Karpas-422 (cell line): ENCODE measurements around the gene THTPA. TPM values are rescaled to one million over a fixed set of nuclear protein-coding genes. Genes with fewer than 3 reads are reported as not detected.
"Not testable (repeated sequence)": the region's sequence is repeated elsewhere in the genome, so short reads cannot be mapped to it uniquely, and the experiment has no call there.

Experiments
- DNase-seq: peaks from one replicate; pipeline ENCODE4 v3.0.0-alpha.2; 2015
- H2AFZ ChIP-seq: fragments of 200-600 bp; sonication (generic); 2 replicates; pipeline ENCODE4 v1.6.1; 2014; ENCODE audit warnings: antibody characterized with exemption, low read length, mixed read lengths
- H3K27ac ChIP-seq: fragments of 200-600 bp; sonication (generic); 2 replicates; pipeline ENCODE4 v1.5.1; 2014; ENCODE audit warnings: mild to moderate bottlenecking, low read length, moderate library complexity
- H3K27me3 ChIP-seq: fragments of 200-600 bp; sonication (generic); 2 replicates; pipeline ENCODE4 v1.6.1; 2014; ENCODE audit warnings: low read length, mixed read lengths
- H3K36me3 ChIP-seq: fragments of 200-600 bp; sonication (generic); 2 replicates; pipeline ENCODE4 v1.6.1; 2014; ENCODE audit warnings: low read length, mixed read lengths; ENCODE audit not compliant: insufficient read depth
- H3K4me1 ChIP-seq: fragments of 200-600 bp; sonication (generic); 2 replicates; pipeline ENCODE4 v1.6.1; 2014; ENCODE audit warnings: mild to moderate bottlenecking, low read length, mixed read lengths
- H3K4me2 ChIP-seq: fragments of 200-600 bp; sonication (generic); 2 replicates; pipeline ENCODE4 v1.6.1; 2014; ENCODE audit warnings: low read length, low read depth, mild to moderate bottlenecking; ENCODE audit not compliant: poor library complexity, severe bottlenecking
- H3K4me3 ChIP-seq: fragments of 200-600 bp; sonication (generic); 2 replicates; pipeline ENCODE4 v1.5.1; 2014; ENCODE audit warnings: mild to moderate bottlenecking, antibody characterized with exemption, low read length, mixed read lengths
- H3K79me2 ChIP-seq: fragments of 200-600 bp; sonication (generic); 2 replicates; pipeline ENCODE4 v1.6.1; 2014; ENCODE audit warnings: mild to moderate bottlenecking, low read length, mixed read lengths
- H3K9ac ChIP-seq: fragments of 200-600 bp; sonication (generic); 2 replicates; pipeline ENCODE4 v1.6.0; 2014; ENCODE audit warnings: low read length
- H3K9me2 ChIP-seq: fragments of 200-600 bp; sonication (generic), shearing (Covaris generic); replicated peaks from 2 replicates; pipeline ENCODE4 v1.6.0; 2014; ENCODE audit warnings: mild to moderate bottlenecking, low read length, moderate library complexity; ENCODE audit not compliant: insufficient read depth
- H3K9me3 ChIP-seq: fragments of 300-700, 200-600 bp; sonication (generic); 2 replicates; pipeline ENCODE4 v1.6.1; 2014; ENCODE audit warnings: low read length, mixed read lengths
- H4K20me1 ChIP-seq: fragments of 200-600 bp; sonication (generic); 2 replicates; pipeline ENCODE4 v1.6.1; 2014; ENCODE audit warnings: mild to moderate bottlenecking, antibody characterized with exemption, low read length, low read depth; ENCODE audit not compliant: insufficient read depth
- total RNA-seq: library from RNA; depleted of rRNA; stranded (reverse); fragments of >200 nt; shearing (Covaris generic); gene quantifications from 2 replicates; pipeline ENCODE4 v1.2.3, GENCODE V29; 2014; ENCODE audit warnings: low replicate concordance

The THTPA gene
- total RNA-seq, 1 experiment from 2014 or later: 16.2 TPM

DNA sequence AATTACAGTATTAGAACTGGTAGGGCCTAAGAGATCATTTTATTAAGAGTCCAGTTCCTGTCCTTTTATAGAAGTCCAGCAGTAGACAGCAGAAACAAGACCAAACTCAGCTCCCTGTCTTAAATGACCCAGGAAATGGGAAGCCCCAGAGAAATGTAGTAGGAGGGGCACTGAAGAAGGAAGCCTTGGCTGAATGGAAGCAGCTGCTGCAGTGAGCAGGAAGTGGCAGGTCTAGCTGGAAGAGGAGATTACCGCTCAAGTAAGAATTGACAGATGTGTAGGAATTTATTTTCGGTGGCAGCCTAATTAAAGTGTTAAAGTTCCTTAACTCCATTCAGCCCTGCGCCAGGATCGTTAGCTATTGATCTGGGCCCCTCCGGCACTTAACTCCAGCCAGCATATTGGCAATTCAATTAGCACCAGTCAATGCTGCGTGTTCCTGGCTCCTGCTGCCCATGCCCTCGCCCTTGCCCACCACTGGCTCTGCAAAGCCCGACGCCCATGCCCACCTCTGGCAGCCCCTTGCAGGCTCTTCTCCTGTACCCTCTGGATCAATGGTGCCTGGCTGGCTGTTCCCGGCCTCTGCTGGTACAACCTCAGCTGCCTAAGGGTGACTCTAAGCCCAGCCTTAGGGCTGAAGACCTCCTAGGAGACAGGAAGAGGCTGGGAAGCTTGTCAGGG lies 25.6 kb upstream of the THTPA start:
- H3K9me3 ChIP-seq: no peaks in the 10 kb centered on the region

DNA sequence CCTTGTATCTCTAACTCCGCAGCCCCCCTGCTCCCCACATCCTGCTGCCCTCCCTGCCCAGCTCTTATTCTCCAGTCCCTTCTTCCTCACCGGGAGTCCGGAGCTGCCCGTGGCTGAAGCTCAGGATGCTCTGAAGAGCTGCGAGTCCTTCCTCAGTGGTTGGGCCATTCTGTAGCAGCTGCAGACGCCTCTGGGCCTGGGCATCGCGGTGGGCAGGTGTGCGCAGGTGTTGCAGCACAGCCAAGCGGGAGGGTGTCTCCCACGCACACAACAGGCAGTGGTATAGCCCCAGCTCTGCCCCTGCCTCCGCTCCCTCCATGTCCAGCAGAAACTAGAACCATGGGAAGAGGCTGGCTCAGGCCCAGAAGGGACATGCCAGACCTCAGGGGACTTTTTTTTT lies 24.7 kb upstream of the THTPA start:
- Histone ChIP-seq H3K4me2 (no peak overlapping the region), H3K9me2 (no peaks in the 10 kb centered on the region), H3K4me3 (no peak overlapping the region), H3K9me3 (no peaks in the 10 kb centered on the region), H3K27ac (no peak overlapping the region), H3K9ac (no peak overlapping the region), H4K20me1 (no peaks in the 10 kb centered on the region), H3K4me1 (no peaks in the 10 kb centered on the region), H3K79me2 (no peaks in the 10 kb centered on the region), H3K27me3 (no peaks in the 10 kb centered on the region), H3K36me3 (no peaks in the 10 kb centered on the region), H2AFZ (no peak overlapping the region)
- no peak for DNase-seq

More for the DNA sequence above, 25.6 kb upstream of the THTPA start:
- Histone ChIP-seq H3K36me3 (no peaks in the 10 kb centered on the region), H3K4me3 (no peak overlapping the region), H3K79me2 (no peaks in the 10 kb centered on the region), H4K20me1 (no peaks in the 10 kb centered on the region), H3K4me1 (no peaks in the 10 kb centered on the region), H3K4me2 (no peak overlapping the region), H3K27me3 (no peaks in the 10 kb centered on the region), H3K9ac (no peak overlapping the region), H2AFZ (no peak overlapping the region), H3K27ac (no peak overlapping the region), H3K9me2 (no peaks in the 10 kb centered on the region)
- DNase-seq: no peak

DNA sequence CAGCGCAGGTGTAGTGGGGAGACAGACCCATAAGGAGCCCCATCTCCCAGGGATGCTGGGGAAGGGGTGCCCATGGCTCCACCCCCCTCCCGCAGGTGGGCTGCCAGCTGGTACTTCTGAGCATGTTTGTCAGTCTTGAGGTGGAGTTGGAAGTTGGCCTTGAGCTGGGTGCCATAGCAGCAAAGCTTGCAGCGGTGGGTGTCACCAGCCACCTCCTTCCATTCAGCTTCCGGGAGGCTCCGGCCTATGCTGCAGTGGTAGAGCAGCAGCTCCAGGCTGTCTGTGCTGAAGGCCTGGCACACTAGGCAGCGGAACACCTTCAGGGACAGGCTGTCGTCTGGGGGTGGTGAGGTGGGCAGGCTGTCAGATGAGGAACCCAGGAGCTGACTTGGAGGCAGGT lies 23.4 kb upstream of the THTPA start:
- no peaks in the 10 kb centered on the region for H3K9me3 ChIP-seq
- no peaks in the 10 kb centered on the region for H3K27me3 ChIP-seq
- no peaks in the 10 kb centered on the region for H3K79me2 ChIP-seq
- H3K4me1 ChIP-seq: peaks cover 6% of the 10 kb centered on the region
- no peak overlapping the region for H3K9ac ChIP-seq
- no peak overlapping the region for H2AFZ ChIP-seq
- no peak for DNase-seq
- no peak overlapping the region for H3K4me3 ChIP-seq
- no peaks in the 10 kb centered on the region for H3K36me3 ChIP-seq
- H3K4me2 ChIP-seq: no peak overlapping the region
- H3K9me2 ChIP-seq: no peaks in the 10 kb centered on the region
- H3K27ac ChIP-seq: no peak overlapping the region
- H4K20me1 ChIP-seq: no peaks in the 10 kb centered on the region

DNA sequence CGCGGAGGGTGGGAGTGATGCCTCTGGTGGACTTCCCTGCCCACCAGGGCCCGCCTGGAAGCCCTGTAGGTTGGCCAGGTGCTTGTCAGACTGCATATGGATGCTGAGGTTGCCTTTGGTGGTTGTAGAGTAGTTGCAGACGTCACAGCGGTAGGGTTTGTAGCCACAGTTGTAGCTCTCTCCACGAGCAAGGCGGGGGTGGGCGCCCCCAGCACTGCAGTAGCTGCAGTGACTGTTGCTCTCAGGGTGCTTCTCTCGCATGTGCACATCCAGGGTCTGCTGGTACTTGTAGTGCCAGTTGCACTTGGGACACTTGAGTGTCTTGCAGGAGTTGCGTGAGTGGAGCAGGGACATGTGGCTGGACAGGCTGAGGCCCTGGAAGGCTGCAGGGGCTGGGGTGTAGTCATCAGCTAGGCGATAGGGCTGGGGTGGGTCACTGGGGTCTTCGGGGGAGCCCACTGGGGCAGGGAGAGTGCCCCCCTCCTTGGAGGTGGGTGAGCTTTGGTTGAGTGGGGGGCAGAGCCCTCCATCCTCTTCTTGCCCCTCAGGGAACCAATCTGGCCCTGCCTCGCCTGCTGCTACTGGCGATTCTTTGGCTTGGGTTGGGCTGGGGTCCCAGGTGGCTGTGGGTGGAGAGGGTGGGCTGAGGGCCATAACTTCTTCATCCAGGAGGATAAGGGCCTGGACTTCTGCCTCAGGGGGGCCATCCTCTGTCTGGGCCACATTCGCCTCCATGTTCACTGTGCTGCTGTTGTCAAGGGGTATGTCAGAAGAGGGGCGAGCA lies 22.2 kb upstream of the THTPA start:
- Histone ChIP-seq H3K4me1 (peaks cover 18% of the 10 kb centered on the region), H3K9ac (no peak overlapping the region), H3K4me2 (no peak overlapping the region), H2AFZ (no peak overlapping the region), H3K9me2 (no peaks in the 10 kb centered on the region), H3K27me3 (no peaks in the 10 kb centered on the region), H3K9me3 (no peaks in the 10 kb centered on the region), H4K20me1 (no peaks in the 10 kb centered on the region), H3K4me3 (no peak overlapping the region), H3K36me3 (no peaks in the 10 kb centered on the region), H3K79me2 (no peaks in the 10 kb centered on the region), H3K27ac (no peak overlapping the region)
- DNase-seq: no peak

DNA sequence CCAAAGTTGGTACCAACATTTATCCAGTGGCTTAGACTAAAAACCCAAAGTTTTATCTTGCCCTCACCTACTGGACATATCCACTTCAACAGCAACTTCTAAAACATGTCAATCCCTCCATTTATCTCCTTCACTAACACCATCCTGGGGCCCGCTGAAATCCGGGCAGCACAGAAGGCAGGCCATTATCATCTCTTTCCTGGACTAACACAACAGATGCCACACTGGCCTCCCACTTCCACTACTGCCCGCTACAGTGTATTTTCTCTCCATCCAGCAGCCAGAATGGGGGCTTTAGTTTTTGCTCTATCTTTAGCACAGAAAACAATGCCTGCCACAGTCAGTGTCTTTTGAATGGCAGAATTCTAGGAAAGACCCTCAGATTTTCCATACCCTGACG lies 20.1 kb upstream of the THTPA start:
- no peaks in the 10 kb centered on the region for H3K36me3 ChIP-seq
- no peak overlapping the region for H3K9ac ChIP-seq

DNA sequence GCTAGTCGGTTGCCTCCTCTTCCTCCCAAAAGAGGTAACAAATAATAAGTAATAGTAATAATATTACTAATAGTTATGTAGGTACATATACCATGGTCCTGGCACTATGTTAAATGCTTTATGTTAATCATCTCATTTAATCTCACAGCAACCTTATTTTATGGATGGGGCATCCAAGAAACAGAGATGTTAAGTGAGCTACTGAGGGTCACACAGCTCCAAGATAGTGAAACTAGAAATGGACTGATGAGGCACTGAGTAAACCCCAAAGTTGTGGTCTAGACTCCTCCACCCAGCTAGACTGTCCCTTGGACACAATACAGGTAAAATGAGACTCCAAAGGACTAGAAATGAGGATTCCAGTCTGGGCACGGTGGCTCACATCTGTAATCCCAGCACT lies 19.6 kb upstream of the THTPA start:
- Histone ChIP-seq H3K4me1 (peaks cover 25% of the 10 kb centered on the region), H3K79me2 (no peaks in the 10 kb centered on the region), H3K36me3 (no peaks in the 10 kb centered on the region), H3K4me2 (no peak overlapping the region), H4K20me1 (no peaks in the 10 kb centered on the region), H3K9me2 (no peaks in the 10 kb centered on the region), H3K9me3 (no peaks in the 10 kb centered on the region), H3K27me3 (no peaks in the 10 kb centered on the region), H3K27ac (no peak overlapping the region), H3K4me3 (no peak overlapping the region), H3K9ac (no peak overlapping the region), H2AFZ (no peak overlapping the region)
- DNase-seq: no peak

More for the DNA sequence above, 20.1 kb upstream of the THTPA start:
- Histone ChIP-seq H3K4me2 (no peak overlapping the region), H3K4me3 (no peak overlapping the region), H3K9me2 (no peaks in the 10 kb centered on the region), H4K20me1 (no peaks in the 10 kb centered on the region), H2AFZ (no peak overlapping the region), H3K9me3 (no peaks in the 10 kb centered on the region), H3K4me1 (peaks cover 25% of the 10 kb centered on the region), H3K27me3 (no peaks in the 10 kb centered on the region), H3K27ac (no peak overlapping the region), H3K79me2 (no peaks in the 10 kb centered on the region)
- no peak for DNase-seq

DNA sequence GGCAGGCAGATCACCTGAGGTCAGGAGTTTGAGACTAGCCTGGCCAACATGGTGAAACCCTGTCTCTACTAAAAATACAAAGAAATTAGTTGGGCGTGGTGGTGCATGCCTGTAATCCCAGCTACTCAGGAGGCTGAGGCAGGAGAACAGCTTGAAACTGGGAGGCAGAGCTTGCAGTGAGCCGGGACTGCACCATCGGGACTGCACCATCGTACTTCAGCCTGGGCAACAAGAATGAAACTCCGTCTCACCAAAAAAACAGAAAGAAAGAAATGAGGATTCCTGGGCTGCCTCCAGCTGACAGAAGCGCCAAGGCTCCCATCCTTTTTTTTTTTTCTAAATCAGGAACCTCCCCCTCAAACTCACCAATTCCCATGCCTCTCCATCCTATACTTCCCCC lies 19.2 kb upstream of the THTPA start:
- not testable (repeated sequence) for H3K4me2 ChIP-seq, H4K20me1 ChIP-seq, H3K36me3 ChIP-seq, DNase-seq, H2AFZ ChIP-seq, H3K9ac ChIP-seq, H3K9me2 ChIP-seq, H3K27me3 ChIP-seq, H3K9me3 ChIP-seq, H3K79me2 ChIP-seq, H3K27ac ChIP-seq, H3K4me3 ChIP-seq
- H3K4me1 ChIP-seq: peaks cover 27% of the 10 kb centered on the region

DNA sequence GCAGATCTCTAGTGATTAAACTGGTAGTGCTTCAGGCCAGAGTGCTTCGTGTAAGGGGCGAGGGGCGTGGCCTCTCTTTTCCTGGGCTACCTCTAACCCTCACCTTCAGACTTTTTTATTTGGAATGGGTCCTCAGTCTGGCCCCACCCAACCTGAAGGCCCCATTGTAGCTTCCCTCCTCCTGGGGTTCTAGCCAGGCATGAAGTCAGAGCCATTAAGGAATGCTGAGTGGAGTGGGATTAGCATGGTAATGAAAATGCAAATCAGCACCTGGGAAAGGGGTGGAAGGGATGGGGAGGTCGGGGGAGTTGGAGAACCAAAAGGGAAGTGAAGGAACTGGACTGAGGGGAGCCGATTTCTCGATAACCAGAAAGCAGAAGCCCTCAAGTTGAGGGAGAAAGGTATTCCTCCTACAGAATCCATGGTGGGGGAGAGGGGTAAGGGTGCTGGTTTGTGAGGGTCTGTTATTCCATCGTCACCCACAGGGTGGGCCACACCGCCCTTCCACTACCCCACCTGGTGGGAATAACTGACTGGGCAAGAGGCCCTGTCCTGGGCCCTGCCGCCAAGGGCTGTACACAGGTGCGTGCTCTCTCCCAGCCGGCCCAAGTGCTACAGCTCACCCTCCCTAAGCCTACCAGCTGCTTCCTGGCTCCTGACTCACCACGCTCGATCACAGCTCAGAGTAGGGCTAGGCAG lies 18.6 kb upstream of the THTPA start:
- H3K79me2 ChIP-seq: no peaks in the 10 kb centered on the region
- H3K9me2 ChIP-seq: no peaks in the 10 kb centered on the region
- H3K27me3 ChIP-seq: no peaks in the 10 kb centered on the region
- no peak overlapping the region for H3K9ac ChIP-seq
- no peak for DNase-seq
- no peak overlapping the region for H3K27ac ChIP-seq
- H3K4me2 ChIP-seq: peak overlapping the region; percentile 56
- peaks cover 33% of the 10 kb centered on the region for H3K4me1 ChIP-seq
- H3K4me3 ChIP-seq: no peak overlapping the region
- no peaks in the 10 kb centered on the region for H3K36me3 ChIP-seq
- no peaks in the 10 kb centered on the region for H3K9me3 ChIP-seq
- H2AFZ ChIP-seq: no peak overlapping the region
- no peaks in the 10 kb centered on the region for H4K20me1 ChIP-seq
